Measurements from ENCODE around the gene CDKL1.
"Not testable (repeated sequence)": the region's sequence is repeated elsewhere in the genome, so short reads cannot be mapped to it uniquely, and the experiment has no call there.

The CDKL1 gene

DNA sequence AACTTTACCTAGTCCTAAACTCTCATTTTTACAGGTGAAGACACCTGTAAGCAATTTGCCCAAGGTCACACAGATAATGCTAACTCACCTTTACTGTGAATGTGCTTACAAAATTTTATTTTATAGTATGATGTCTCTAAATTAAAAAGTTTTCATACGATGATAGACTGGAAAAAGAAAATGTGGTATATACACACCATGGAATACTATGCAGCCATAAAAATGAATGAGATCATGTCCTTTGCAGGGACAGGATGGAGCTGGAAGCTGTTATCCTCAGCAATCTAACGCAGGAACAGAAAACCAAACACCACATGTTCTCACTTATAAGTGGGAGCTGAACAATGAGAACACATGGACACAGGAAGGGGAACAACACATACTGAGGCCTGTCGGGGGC lies 40.4 kb downstream of the CDKL1 start:
- not testable (repeated sequence) for DNase-seq (ENCODE audit: low read depth)

DNA sequence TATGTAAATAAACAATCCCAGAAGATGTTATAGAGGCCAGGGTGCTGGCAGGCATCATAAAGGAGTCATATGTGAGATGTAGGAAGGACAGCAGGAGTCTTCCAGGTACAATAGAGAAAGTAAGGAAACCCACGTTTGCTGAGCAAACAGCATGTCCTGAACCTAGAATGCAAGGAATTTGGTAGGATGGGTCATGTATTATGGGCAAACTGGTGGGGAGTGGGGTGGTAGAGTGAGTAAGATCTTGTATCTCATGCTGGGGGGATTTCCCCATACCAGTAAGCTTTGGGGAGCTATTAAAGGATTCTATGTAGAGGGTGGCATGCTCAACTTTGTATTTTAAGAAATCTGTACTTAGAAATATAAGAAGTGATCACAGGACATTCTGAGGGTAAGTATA lies 41.0 kb downstream of the CDKL1 start:
- no peak for DNase-seq (ENCODE audit: low read depth)

DNA sequence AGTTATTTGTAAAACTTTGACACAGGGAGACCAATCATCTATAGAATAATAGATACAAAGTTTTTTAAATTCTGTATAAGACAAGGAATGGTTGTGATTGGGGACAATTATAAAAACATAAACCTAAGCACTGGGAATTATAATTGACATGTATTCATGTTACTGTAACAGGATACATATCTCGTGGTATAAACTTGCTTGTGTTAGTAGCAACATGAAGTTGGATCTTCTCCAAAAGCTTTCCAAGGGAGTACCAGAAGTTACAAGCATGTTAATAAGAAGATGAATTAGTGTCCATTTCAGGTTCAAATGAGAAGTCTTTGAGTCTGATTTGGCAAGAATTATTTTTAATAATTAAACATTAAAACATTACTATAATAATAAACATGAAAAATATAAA lies 42.2 kb downstream of the CDKL1 start:
- DNase-seq (ENCODE audit: low read depth) = no peak

DNA sequence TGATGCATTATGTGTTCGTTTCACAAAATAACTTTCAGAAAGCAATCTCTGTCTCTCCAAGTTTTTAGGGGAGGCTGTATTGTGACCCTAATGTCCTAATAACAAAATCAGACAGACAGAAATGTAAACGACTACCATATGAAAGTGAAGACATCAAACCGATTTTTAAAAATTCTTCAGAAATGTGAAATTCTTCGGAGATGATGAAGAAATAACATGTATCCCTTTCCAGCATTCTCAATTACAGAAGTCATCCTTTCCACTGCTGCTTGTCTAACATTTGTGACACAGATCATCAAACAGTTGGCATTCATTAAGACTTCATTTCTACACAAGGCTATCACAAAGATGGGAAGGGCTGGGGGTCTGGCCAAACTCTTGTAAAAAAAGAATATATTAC lies 43.6 kb downstream of the CDKL1 start:
- no peak for DNase-seq (ENCODE audit: low read depth)

DNA sequence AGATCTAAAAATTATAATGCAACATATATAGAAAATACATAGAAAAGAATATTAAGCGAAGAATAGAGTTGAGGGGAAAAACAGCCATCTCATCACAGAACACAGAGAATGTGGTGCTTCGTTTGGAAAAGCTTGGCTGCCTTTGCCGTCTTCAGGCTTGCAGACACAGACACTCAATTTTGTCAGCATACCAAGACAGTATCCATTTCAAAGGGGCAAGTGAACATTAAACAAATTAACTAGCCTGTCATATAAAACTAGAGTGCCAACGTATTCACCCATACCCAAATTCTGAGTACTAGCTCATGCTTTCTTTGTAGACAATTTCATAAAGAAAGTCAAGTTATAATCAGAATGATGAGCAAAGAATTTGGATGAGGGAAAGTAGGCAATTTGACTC lies 44.1 kb downstream of the CDKL1 start:
- no peak for DNase-seq (ENCODE audit: low read depth)

DNA sequence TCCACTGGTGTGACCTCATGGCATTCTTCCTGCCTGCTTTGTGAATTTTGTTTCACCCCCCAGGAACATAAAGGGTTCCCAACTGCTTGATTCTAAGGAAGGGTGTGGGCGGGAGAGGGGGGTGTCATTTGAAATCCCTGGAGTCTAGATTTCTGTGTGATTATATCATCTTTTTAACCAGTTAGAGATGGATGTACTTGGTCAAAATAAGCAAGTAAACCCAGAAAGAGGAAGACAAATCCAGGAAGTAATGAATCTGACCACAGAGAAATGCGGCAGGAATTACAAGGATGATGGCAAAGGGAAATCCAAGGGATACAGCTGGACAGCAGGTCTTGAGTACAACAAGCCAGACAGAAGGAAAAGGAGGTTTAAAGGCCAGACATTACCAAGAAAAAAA lies 45.7 kb downstream of the CDKL1 start:
- no peak for DNase-seq (ENCODE audit: low read depth)

DNA sequence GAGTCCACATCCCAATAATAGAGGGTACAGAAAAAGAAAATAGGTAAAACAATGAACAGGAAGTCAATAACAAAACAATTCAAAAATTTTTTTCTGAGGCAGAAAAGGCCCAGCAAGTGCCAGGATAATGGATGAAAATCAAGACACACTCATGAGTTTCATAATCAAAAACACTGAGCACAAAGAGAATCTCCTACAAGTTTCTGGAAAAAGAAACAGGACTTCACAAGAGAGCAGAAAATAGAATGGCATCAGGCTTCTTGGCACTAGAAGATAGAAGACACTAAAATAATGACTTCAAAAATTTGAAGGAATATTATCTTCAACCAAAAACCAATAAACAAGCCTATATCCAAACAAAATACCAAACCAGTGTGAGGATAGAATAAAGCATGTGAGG lies 47.7 kb downstream of the CDKL1 start:
- no peak for DNase-seq (ENCODE audit: low read depth)

DNA sequence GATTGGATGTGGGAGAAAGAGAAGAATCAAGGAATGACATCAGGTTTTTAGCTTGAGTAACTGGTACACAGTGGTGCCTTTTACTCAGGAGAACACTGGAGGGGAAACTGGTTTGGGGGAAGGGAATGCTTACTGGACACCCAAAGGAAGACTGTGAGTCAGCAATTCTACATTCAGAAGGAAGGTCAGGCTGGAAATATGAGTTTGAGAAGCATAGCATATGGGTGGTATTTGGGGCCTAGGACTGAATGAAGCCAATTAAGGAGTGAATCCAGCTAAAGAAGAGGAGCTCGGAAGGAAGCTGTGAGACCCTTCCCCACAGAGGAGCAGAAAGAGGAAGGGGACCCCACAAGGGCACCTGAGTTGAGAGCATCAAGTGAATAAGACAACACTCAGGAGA lies 49.2 kb downstream of the CDKL1 start:
- DNase-seq (ENCODE audit: low read depth) = no peak

DNA sequence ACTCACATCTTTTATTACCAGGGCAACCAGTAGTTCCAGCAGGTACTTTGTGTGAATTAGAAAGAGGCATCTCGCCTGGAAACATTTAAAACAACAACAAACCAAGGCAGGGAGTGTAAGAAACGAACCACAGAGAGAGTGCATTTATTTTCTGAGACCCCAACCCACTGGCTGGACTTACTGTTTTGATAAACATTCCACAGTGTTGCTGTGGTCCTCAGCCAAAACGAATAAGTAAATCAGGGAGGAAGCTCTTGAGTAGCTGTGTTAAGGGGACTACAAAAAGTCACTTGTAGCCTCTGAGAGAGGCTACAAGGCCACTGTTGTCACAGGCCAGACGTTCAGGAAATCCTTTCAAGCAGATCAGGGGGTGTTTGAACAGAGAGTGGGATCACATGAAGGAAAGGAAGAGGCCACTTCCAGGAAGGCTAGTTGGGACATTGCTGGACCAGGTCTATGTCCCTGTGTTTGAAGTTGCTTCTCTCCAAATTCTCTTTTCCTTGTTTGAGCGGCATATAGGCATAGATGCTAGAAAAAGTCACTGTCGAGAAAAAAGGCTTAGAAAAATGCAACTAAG lies 50.7 kb downstream of the CDKL1 start:
- DNase-seq (ENCODE audit: low read depth) = no peak

DNA sequence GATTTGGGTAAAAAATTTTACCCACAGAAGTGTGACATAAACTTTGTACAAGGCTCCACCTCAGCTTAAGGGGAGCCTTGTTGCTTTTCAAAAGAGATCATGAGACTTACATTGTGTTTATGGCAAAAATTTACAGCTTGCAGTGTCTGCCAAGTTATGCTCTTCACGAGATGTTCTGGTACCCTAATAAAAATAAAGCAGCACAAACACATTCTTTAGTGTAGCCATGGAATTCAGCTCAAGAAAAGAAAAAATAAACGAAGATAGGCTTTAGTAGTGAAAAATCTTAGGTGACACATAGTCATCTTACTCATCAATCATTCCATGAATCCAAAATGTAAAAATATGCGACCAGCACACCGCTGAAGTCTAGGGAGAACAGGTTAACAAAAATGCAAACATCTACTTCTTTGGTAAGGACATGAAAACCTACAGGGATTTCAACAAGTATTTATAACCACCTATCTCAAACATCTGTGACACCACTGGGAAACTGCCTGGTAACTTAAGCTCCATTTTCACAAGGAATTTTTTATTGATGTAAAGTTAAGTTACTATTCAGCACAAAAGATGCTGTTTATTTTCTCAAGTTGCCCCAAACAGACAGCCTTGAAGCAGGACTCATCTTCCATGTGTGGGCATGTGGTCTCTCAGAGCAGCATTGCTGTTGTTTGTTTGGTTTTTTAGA lies 51.7 kb downstream of the CDKL1 start:
- DNase-seq (ENCODE audit: low read depth) = no peak

DNA sequence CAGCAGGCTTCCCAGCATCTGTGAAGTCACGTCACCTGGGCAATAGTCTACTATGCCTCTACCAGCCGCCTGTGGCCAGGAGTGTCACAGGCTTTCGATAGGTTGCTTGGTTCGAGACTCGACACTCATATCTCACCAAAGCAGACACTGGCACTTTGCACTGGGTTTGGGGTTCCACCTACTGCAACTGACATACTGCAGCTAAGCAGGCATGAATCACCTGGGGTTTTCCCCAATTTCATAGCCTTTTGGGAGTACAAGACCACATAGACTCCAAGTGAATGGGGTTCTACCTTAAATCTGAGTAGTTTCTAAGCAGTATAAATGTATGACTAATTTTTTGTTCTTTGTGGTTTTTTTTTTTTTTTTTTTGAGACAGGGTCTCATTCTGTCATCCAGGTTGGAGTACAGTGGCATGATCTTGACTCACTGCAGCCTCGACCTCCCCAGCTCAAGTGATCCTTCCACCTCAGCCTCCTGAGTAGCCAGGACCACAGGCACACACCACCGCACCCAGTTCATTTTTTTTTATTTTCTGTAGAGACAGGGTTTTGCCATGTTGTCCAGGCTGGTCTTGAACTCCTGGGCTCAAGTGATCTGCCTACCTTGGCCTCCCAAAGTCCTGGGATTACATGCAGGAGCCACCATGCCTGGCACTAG lies 52.4 kb downstream of the CDKL1 start:
- DNase-seq (ENCODE audit: low read depth) = no peak

DNA sequence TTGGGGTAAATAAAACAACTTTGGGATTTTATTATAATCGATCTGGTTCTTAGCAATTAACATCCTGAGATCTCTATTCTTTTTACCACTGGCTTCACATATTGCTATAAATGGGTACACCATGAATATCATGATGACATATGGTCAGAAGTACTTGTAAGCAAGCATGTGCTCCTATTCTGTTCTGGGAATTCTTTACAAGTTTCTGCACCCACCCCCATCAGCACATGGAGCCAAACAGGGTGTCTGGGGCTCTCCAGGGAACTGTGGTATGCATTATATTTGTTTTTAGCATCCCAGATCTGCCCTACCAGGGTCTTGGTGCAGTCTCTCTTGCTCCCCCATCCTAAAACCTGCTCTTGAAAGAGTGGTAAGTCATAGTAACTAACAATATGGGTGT lies 53.2 kb downstream of the CDKL1 start:
- no peak for DNase-seq (ENCODE audit: low read depth)

DNA sequence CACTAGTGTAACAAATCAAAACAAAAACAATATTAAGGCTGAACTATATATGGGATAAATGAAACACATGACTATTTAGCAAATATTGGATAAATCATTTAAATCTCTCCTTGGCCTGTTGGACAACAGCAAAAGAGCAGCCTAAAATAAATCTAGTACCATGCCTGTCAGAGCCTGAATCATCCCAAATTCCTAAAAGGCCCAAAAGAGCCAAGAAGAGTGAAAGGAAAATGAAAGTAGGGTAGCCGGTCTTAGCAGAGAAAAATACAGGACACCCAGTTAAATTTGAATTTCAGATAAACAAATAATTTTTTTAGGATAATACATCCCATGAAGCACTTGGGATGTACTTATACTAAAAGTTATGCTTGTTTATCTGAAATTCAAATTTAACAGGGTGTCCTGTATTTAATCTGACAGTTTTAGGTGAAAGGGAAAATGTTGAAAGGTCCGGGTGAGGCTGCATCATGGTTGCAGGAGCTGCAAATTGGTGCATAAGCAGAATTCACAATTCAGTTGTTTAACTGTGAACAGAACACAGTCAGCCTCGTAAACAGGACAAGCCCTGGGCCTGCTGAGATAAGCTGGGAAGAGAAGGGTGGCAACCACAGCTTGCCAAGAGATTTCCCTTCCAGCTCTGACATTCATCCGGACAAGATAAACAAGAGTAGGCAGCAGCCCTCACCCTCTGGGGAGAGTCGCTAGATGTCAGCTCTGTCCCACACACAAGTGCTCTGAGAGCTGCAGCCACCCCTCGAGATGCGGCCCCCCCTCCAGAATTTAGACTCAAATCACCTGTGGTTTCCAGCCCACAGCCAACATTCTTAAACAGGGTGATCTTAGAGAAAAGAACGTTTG lies 54.2 kb downstream of the CDKL1 start:
- DNase-seq (ENCODE audit: low read depth) = no peak

DNA sequence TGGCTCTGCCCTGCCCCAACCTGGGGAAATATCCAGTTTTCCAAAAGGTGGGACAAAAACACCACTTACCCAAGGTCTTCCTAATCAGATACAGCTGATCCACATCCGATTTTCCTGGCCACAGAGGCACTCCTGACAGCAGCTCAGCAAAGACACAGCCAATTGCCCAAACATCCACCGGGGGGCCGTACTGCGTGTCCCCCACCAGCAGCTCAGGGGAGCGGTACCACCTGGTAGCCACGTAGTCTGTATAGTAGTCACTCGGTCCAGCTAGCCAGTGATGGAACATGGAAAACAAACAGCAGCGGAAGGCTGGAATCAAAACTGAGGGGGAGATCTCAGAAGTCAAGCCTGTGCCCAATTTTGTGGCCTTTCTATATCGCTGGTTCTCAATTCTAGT lies 55.7 kb downstream of the CDKL1 start:
- no peak for DNase-seq (ENCODE audit: low read depth)

DNA sequence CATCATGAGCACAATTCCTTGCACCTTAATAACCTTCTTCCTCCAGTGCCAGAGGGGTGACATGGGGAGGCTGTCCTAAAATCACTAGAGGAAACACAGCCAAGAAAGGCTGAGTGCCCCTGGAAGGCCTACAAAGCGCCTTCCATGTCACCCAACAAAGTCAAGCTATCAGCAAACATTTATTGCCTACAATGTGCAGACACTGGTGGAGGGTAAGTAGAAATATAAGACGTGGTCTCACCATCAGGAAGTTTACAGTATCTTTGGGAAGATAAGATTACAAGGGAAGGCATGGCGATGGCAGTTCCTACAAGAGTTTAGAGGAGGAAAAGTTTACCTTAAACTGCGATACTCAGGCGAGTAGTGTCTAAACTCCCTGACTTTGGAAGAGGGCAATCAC lies 56.6 kb downstream of the CDKL1 start:
- no peak for DNase-seq (ENCODE audit: low read depth)

DNA sequence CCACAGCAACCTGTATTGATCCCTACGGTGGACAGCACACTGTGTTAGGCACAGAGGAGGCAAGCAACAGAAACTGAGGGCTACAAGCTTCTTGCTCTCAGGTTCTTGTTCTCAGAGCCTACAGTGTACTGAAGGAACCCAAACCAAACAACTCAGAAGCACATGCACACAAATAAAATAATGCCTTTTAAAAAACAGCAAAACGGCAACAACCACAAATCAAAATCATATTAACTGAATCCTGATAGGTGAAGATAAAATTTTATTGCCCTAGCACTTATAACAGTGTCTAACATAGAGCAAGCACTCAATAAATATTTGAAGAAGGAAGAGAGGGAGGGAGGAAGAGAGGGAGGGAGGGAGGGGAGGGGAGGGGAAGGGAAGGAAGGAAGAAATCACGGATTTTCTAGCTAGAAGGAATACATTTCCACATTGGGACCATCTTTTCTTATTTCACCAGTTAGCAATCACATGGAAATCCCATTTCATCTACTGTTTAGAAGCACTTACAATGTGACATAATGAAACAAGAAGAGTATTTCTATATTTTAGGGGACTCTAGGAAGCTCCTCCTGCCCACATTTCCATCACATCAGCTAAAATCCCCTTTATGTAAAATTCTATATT lies 57.4 kb downstream of the CDKL1 start:
- DNase-seq (ENCODE audit: low read depth) = no peak

DNA sequence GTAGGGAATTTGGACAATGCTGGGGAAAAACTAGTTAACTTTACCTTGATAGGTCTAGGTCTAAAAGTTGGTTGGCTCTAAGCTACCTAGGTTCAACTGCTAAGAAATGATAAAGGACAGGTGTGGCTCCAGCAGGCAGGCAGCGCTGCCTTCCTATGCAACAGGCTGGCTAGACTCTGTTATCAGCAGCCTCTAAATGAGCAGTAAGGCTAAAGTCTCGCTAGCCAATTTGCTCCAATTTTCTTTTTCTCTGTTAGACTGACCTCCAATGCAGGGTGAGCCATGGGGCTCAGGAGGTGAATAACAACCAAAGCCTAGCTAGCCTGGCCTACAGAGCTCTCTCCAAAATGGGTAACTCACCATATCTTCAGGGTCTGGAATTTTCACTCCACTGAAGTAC lies 58.1 kb downstream of the CDKL1 start:
- no peak for DNase-seq (ENCODE audit: low read depth)

DNA sequence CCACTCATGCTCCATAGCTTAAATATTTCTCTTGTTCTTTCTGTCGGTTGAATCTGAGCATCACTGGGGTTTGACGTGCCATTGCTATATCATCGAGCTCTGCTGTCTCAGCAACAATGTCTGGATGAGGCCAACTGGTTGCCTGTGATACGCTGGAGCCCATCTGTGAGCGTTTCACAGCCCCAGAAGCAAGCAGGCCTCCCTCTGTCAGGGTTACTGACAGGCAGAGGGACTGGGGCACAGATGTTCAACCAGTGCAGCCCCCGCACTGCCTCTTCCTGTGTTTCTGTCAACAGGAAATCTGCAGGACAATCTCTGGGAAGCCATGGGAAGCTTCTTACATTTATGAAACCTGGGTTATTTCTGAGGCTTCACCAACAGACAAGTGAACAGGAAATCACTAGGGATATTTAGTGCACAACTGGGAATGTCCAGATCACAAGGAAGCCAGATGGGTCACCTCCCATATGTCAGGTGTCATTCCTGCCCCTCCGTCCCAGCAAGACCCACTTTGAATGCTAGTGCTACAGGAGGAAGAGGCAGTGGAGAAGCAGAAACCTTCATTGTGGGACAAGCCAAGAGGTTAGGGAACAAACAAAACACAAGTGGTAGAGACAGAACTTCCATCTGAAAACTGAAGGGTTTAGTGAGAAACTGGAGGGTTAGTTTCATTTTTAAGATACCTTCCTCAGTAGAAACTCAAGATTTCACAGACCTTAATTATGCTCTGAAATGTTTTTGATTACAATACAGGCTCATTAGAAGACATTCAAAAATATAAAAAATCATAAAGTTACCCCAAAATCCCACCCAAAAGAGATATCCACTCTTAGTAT lies 60.5 kb downstream of the CDKL1 start:
- no peak for DNase-seq (ENCODE audit: low read depth)

DNA sequence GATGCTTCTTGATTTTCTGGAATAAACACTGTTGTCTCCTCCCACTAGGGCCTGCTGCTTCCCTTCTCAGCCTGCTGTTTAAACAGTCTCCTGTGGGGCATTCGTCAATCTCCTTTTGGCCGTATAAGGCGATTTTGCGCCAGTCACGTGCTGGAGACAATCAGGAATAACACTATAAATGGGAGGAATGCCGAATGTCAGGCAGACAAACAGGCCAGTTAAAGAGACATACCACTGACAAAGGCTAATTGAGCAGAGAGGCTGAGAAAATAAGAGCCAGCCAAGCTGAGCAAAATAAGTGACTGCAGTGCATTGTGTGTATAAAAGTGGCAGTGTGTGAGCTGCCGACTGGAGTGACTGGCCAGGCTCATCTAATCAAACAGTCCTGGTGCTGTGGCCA lies 61.3 kb downstream of the CDKL1 start:
- DNase-seq (ENCODE audit: low read depth) = no peak

DNA sequence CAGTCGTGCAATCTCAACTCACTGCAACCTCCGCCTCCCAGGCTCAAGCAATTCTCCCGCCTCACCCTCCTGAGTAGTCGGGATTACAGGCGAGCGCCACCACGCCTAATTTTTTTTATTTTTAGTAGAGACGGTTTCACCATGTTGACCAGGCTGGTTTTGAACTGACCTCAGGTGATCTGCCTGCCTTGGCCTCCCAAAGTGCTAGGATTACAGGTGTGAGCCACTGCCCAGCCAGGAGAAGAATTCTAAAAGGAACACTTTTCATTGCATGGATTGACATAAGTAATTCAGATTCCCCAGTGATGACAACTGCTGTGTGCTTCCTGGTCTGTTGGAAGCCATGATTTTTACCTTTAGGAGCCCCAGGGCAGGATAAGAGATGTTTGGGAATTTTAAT lies 62.5 kb downstream of the CDKL1 start:
- DNase-seq (ENCODE audit: low read depth) = no peak

DNA sequence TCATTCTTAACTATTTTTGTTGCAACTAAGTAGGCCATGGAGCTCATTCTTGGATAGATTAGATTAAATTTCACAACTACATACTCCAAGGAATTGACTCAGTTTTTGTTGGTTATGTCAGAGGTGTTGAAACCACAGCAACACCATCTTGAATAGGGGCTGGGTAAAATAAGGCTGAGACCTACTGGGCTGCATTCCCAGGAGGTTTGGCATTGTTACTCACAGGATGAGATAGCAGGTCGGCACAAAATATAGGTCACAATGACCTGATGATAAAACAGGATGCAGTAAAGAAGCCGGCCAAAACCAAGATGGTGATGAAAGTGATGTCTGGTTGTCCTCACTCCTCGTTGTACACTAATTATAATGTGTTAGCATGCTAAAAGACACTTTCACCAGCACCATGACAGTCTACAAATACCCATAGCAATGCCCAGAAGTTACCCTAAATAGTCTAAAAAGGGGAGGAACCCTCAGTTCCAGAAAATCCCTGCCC lies 63.6 kb downstream of the CDKL1 start:
- no peak for DNase-seq (ENCODE audit: low read depth)

Measured in stimulated activated CD8-positive, alpha-beta memory T cell treated with anti-CD3 and anti-CD28 coated beads, Interleukin-12 subunit alpha, Interleukin-12 subunit beta, amount 100 ng/mL, for 4 hours (primary cell).